ENCODE measurements around the gene PHAX.
"Not testable (repeated sequence)": the region's sequence is repeated elsewhere in the genome, so short reads cannot be mapped to it uniquely, and the experiment has no call there.

Gene PHAX, protein sequence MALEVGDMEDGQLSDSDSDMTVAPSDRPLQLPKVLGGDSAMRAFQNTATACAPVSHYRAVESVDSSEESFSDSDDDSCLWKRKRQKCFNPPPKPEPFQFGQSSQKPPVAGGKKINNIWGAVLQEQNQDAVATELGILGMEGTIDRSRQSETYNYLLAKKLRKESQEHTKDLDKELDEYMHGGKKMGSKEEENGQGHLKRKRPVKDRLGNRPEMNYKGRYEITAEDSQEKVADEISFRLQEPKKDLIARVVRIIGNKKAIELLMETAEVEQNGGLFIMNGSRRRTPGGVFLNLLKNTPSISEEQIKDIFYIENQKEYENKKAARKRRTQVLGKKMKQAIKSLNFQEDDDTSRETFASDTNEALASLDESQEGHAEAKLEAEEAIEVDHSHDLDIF

DNA sequence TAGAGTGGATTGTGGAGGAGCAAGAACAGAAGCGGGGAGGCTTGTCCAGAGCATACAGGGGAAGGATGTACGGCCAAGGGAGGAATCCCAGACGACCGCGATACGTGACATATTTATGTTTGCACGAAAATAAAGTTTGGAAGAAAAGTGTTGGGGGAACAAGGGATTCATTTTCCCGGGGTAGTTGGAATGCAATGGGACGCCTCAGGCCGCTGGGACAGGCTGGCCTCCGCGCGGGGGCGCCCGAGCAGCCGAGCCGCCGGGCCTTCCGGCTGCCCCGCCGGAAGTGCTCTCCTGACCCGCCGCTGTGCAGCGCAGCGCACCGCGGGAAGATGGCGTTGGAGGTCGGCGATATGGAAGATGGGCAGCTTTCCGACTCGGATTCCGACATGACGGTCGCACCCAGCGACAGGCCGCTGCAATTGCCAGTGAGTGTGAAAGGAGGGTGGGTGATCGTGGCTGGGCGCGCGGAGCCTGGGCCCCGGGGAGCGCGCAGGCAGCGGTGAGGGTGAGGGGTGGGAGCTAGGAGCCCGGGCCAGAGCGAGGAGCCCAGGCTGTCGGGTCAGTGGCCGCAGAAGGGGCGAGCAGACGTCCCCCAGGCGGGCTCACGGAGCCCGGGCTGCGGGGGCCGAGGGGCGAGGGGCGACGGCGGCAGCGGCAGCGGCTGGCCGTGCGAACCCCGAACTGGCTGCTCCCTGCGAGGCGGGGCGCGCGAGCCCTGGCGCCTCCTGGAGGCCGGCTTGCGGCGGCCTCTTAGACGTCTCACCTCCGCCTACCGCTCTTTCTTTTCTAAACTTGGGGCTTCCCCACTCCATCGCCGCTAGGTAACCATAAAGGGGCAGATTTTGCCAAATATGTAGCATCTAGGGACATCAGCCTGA lies at the start of gene PHAX:
Gene PHAX (plus strand): TSS at position 317 of the 881 bp plus-strand sequence. CDS start 16 bp downstream, at position 333.
- DNase-seq (ENCODE audit: low read depth in 2 of 2) = peak; percentile 37 to 56

DNA sequence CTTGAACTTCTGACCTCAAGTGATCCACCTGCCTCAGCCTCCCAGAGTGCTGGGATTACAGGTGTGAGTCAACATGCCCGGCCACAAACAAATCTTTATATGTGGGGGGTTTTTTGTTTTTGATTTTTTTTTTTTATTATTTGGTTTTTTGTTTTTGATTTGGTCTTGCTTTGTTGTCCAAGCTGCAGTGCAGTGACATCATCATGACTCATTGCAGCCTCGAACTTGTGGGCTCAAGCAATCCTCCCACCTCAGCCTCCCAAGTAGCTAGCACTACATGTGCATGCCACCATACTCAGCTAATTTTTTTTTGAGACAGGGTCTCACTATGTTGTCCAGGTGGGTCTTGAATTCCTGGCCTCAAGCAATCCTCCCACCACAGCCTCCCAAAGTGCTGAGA lies 48.1 kb upstream of the PHAX start:
- no peak for DNase-seq (ENCODE audit: low read depth in 2 of 2)

DNA sequence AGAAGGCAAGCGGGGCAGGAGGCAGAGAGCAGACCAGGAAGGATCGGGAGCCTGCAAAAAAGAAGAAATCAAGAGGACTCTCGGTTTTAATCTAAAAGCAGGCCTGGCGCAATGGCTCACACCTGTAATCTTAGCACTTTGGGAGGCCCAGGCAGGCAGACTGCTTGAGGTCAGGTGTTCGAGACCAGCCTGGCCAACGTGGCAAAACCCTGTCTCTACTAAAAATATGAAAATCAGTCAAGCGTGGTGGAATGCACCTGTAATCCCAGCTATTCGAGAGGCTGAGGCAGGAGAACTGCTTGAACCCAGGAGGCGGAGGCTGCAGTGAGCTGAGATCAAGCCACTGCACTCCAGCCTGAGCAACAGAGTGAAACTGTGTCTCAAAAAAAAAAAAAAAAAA lies 45.6 kb upstream of the PHAX start:
- not testable (repeated sequence) for DNase-seq (ENCODE audit: low read depth in 2 of 2)

DNA sequence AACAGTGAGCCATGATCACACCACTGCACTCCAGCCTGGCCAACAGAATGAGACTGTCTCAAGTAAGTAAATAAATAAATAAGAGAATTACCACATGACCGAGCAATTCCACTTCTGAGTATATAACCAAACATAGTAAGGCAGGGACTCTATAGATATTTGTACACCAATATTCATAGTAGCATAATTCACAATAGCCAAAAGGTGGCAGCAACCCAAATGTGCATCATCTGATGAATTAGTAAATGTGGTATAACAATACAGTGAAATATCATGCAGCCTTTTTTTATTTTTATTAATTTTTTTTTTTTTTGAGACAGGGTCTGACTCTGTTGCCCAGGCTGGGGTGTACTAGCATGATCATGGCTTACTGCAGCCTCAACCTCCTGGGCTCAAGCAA lies 38.8 kb upstream of the PHAX start:
- no peak for DNase-seq (ENCODE audit: low read depth in 2 of 2)

DNA sequence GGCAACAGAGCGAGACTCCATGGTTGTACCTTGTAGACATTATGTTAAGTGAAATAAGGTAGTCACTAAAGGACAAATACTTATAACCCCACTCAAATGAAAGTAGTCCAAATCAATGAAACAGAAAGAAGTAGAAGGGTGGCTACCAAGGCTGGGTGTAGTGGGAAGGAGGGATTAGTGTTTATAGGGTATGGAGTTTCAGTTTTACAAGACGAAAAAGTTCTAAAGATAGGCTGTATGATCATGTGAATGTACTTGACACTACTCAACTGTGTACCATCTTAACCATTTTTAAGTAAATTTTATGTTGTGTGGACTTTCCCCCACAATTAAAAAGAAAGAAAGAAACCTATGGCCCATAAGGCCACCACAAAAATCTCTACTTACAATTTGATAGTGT lies 37.9 kb upstream of the PHAX start:
- no peak for DNase-seq (ENCODE audit: low read depth in 2 of 2)

DNA sequence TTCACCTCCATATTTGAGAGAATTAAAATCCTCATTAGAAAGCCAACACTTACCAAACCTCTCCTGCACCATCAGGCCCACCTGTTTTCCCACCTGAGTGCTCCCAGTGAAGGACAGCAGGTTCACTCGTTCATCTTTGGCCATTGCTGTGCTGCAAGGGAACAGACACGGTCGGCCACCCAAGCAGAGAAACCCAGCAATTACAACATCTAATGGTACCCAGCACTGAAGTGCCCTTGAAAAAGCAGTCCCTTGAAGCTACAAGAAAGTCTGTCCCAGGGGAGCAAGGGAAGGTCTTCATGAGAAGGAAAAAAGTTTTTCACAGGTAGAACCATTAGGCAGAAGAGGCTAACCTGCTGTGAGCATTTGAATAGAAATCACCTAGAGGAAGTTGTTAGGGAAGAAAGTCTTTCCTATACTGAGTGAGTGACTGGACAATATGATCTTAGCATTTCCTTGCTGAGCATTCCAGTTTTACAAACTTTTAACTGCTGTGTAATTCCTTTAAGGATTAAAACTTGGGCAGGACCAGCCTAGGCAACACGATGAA lies 32.5 kb upstream of the PHAX start:
- no peak for DNase-seq (ENCODE audit: low read depth in 2 of 2)

DNA sequence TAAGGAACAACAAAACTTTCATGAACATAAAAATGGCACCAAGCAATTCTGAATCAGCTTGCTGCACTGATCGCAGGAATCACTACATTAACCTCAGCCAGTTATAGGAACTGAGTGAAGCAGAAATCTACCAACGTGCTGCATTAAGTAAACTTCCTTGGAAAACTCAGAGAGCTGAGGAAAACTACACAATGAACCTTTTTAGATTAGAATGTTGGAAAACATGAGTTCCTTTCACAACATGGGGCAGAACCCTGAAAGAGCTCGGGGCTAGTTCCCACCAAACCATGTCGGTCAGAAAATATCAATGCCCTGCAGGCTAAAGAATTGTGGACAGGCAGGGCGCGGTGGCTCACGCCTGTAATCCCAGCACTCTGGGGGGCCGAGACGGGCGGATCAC lies 25.1 kb upstream of the PHAX start:
- DNase-seq (ENCODE audit: low read depth in 2 of 2) = no peak

DNA sequence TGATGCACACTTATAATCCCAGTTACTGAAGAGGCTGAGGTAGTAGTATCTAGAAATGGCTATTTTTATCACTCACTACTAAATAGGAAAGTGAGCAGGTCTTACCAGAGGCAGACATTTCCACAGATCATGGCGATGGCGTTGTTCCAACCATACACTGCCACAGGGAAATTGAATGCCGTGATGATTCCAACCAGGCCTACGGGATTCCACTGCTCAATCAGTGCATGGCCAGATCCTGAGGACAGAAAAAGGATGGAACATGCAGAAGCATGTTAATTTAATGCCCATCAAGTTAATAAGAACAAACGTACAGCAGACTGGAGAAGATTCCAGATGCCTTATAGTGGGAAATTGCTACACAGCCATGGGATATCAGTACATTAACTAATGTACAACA lies 23.8 kb upstream of the PHAX start:
- DNase-seq (ENCODE audit: low read depth in 2 of 2) = no peak

DNA sequence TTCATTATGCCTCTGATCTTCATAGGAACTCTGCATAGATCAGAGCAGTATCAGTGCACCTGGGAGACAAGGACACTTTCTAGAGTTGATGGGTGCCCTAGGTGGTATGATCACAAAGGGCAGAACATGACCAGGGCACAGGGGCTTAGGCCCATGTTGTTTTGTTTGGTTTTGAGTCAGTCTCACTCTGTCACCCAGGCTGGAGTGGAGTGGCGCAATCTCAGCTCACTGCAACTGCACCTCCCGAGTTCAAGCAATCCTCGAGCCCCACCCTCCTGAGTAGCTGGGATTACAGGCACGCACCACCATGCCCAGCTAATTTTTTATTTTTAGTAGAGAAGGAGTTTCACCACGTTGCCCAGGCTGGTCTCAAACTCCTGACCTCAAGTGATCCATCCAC lies 23.3 kb upstream of the PHAX start:
- no peak for DNase-seq (ENCODE audit: low read depth in 2 of 2)

DNA sequence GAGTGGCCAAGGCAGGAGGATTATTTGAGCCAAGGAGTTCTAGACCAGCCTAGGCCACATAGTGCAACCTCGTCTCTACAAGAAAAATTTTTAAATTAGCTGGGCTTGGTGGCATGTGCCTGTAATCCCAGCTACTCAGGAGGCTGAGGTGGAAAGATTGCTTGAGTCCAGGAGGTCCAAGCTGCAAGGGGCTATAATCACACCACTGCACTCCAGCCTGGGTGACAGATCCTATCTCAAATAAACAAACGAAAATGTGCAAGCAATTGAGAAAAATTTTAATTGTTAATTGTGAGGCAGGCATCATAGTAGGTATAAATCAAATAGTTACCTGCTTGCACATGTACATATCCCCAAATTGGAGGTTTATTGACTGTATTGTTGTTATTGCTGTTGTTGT lies 21.0 kb upstream of the PHAX start:
- no peak for DNase-seq (ENCODE audit: low read depth in 2 of 2)

DNA sequence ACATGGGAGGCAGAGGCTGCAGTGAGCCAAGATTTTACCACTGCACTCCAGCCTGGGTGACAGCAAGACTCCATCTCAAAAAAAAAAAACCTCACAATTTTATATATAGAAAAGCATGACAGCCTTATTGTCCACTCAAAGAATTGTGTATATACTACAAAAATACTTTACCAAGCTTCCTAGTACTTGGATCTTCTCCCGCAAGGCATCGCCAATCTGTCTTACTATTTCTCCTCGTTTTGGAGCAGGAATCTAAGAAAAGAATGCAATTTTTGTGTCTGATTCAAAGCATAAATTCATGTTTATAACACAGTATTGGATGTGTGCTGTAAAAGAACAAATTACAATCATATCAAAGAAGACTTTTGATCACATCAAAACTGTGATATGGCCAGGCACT lies 17.0 kb upstream of the PHAX start:
- no peak for DNase-seq (ENCODE audit: low read depth in 2 of 2)

DNA sequence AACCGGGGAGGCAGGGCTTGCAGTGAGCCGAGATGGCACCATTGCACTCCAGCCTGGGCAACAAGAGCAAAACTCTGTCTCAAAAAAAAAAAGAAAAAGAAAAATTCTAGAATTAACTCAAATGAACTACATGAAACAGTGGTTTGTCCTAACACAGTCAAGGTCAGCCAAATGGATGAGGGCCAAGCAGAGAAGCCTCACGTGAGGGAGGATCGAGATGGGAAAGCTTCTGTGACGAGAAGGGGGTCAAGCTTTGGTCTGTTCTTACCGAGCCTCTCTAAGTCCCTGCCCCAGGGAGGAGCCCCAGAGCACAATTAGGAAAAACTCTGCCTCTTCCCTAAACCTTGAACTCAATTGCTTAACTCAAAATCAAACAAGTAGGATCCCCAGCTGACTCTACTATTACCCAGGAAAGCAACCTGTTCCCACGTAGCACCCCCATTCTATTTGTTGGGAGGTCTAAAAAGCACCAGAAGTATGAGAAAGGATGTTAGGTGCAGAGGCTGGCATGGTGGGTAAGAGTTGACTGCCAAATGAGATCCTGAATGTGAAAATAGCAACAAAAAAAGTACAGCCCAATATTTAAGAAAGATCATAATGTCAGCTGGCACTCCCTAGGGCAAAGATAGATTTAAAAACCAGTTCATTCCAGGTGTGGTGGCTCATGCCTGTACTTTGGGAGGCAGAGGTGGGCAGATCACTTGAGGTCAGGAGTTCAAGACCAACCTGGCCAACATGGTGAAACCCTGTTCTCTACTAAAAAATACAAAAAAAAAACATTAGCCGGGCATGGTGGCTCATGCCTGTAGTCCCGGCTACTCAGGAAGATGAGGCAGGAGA lies 13.0 kb upstream of the PHAX start:
- DNase-seq (ENCODE audit: low read depth in 2 of 2) = no peak

DNA sequence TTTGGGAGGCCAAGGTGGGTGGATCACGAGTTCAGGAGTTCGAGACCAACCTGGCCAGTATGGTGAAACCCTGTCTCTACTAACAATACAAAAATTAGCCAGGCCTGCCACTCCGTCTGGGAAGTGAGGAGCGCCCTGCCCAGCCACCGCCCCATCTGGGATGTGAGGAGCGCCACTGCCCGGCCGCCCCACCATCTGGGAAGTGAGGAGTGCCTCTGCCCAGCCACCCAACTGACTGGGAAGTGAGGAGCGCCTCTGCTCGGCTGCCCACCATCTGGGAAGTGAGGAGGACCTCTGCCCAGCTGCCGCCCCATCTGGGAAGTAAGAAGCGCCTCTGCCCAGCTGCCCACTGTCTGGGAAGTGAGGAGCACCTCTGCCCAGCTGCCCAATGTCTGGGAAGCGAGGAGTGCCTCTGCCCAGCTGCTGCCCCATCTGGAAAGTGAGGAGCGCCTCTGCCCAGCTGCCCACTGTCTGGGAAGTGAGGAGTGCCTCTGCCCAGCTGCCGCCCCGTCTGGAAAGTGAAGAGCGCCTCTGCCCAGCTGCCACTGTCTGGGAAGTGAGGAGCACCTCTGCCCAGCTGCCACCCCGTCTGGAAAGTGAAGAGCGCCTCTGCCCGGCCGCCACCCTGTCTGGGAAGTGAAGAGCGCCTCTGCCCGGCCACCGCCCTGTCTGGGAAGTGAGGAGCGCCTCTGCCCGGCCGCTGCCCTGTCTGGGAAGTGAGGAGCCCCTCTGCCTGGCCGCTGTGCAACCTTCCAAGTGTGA lies 11.0 kb upstream of the PHAX start:
- DNase-seq (ENCODE audit: low read depth in 2 of 2) = no peak

DNA sequence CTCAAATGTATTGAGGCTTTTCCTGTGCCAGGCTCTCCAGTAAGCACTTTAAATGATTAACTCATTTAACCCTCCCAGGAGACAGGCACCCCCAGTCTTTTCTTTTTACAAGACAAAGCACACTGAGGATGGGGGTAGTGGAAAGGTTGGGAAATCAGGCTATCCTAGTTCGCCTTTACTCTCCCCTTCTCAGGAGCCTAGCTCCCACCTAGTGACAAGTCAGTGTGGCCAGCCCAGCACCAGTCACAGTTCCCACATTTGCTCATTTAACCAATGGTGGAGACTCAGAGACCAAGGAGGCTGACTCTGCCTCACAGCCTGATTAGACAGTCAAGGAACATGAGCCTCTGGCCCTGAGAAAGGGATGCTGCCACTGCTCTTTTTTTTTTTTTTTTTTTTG lies 9.2 kb upstream of the PHAX start:
- no peak for DNase-seq (ENCODE audit: low read depth in 2 of 2)

DNA sequence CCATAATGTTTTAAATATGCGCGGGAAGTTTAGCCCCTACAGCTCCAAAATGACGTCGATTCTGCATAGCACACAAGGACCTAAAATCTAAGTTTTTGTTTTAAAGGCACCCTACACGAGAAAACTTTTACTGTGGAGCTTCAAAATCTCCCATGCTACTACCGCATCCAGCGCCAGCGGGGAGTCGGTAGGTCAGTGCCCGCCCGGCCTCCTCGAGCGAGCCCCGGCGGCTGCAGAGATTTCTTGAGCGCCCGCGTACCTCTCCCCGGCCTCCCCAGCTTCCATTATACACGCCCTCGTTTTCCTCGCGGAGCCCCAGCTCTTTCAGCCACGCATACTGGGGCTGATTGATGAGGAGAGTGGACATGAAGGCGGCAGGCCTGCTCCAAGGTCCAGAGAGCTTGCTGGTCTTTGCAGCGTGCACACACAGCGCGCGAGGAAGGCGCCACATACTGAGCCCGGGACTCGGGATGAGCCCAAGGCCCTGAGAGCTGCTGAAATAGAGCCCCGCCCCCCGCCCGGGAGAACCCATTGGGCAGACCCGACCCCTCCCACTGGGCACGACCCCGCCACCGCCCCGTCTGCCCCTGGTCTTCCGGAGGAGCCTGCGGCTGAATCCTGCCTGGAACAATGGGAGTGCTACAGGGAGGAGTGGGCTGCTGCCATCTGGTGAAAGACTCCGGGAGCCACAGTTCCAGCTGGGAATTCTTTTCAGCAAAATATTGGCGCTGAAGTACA lies 5.8 kb upstream of the PHAX start, which contains the start of gene ALDH7A1:
Gene ALDH7A1 (minus strand): TSS at position 472 of the 738 bp plus-strand sequence. CDS start 21 bp downstream, at position 451.
- DNase-seq (ENCODE audit: low read depth in 2 of 2) = no peak

DNA sequence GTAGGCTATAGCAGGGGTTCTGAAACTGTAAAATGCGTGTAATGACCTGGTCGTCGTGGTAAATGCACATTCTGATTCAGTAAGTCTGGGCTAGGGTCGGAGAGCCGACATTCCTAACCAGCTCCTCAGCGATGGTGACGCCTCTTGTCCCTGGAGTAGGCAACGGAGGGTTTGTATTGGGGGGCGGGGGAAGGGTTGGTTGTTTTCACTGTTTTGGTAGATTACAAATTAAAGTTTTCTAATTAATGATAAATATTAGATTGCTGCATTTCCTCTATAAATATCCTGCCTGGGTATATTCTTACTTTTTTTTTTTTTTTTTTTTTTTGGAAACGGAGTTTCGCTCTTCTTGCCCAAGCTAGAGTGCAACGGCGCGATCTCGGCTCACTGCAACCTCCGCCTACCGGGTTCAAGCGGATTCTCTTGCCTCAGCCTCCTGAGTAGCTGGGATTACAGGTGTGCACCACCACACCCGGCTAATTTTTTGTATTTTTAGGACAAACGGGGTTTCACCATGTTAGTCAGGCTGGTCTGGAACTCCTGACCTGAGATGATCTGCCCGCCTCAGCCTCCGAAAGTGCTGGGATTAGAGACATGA lies 5.2 kb upstream of the PHAX start:
- DNase-seq (ENCODE audit: low read depth in 2 of 2) = no peak

DNA sequence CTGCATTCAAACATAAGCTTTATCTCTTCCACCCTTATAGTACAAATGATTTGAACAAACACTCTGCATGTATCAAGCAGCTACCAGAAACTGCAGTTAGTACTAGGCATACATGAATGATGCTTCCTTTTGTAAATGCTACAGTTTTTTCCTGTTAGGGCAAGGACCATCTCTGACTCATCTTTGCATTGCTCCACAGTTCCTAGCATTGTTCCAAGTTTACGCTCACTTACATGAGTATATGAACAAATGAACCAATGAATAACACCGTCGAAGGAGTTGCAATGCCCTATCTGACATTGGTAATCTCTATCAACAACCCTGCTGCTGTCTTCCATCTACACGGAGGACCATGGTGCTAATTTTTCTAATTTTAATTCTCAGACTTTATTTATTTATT lies 3.6 kb upstream of the PHAX start:
- DNase-seq (ENCODE audit: low read depth in 2 of 2) = no peak

DNA sequence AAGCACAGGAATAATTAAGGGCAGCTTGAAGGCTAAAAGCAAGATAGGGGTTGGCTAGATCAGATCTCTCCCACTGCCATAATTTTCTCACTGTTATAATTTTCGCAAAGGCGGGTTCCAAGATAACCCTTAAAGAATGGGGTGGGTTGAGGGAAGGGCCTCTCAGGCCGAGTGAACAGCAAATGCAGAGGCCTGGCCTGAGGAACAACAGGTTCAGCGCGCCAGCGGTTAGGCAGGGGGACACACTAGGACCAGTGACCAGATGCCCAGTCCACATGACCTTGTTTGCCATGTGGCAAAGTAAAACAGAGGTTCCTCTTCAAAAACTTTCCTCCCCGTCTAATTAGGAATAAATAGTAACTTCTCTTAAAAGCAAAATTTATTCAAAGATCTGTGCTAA lies 1.2 kb upstream of the PHAX start:
- no peak for DNase-seq (ENCODE audit: low read depth in 2 of 2)

DNA sequence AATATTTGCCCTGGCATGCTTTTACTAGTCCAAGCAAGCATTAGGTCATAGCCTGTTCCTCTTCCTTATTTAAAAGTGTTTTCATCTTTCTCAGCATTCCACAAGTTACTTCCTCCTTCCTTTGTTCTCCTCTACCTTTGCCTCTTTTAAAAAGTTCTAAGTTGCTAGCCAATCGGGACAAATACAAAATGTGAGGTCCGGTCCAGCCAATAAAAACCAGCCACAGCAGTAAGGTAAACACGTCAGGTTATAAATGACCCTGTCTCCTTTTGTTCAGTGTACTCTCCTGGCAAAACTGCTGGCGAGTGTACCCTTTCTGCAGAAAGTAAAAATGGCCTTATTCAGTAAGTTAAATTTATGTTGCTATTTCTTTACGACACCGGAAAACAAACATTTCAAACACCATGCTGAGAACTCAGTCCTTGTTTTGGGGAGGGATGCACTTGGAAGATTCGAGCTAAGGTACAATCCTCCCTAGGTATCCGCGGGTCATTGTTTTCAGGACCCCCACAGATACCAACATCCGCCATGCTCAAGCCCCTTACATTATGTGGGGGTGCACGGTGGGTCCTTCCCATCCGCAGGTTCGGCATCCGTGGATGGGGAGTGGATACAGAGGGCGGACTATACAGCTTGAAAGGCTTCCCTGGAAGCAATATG lies 646 bp upstream of the PHAX start:
- not testable (repeated sequence) for DNase-seq (ENCODE audit: low read depth in 2 of 2)
